Brain microvascular endothelial cell (primary cell): Measurements from ENCODE around the gene CPE.

ENCODE experiments used
- DNase-seq: peaks from one replicate; pipeline ENCODE4 v3.0.0-alpha.2; 2020
- H3K27ac ChIP-seq: fragments of 250-450 bp; sonication (Bioruptor Pico); 2 replicates; pipeline ENCODE4 v1.5.1; 2020; ENCODE audit warnings: mild to moderate bottlenecking, moderate library complexity
- H3K27me3 ChIP-seq: fragments of 250-450 bp; sonication (Bioruptor Pico); replicated peaks from 2 replicates; pipeline ENCODE4 v1.5.1; 2020; ENCODE audit warnings: mild to moderate bottlenecking
- H3K36me3 ChIP-seq: fragments of 250-450 bp; sonication (Bioruptor Pico); replicated peaks from 2 replicates; pipeline ENCODE4 v1.5.1; 2020; ENCODE audit warnings: mild to moderate bottlenecking
- H3K4me3 ChIP-seq: 2 replicates; pipeline ENCODE4 v1.5.1; 2011; ENCODE audit warnings: low read depth, mild to moderate bottlenecking, control low read depth, low read length, moderate library complexity
- in situ Hi-C: cut with HindIII; loops from 2 replicates; pipeline ENCODE4 v1.10.0; 2017; ENCODE audit warnings: low sequenced_read_pairs, low pct_ligation_motif_present
- TF ChIP-seq, protein P1 (sequence below): IDR thresholded peaks from 2 replicates; pipeline ENCODE4 v1.5.1; 2011; ENCODE audit warnings: low read depth, mild to moderate bottlenecking, moderate library complexity, low read length, control low read depth, inconsistent platforms; ENCODE audit errors: missing control alignments

The CPE gene

DNA sequence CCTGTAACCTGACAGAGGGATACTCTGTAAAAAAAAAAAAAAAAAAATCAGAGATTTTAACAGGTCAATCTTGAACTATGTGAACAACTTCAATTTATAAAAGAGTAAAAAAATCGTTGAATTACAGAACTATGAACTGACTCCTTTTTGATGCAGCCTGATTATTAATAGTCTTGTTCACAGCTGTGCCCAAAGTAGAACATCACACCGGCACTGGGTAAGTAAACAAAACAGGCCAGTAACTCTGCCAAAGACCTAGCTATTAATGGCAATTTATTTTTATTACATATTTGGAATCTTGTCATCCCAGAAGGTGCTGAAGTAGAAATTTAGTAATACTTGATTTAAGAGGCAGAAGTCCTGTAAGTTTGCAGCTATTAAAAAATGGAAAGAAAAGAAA lies 31.4 kb downstream of the CPE start:
- no peaks in the 10 kb centered on the region for H3K36me3 ChIP-seq
- no peak for DNase-seq
- TF ChIP-seq, protein P1, sequence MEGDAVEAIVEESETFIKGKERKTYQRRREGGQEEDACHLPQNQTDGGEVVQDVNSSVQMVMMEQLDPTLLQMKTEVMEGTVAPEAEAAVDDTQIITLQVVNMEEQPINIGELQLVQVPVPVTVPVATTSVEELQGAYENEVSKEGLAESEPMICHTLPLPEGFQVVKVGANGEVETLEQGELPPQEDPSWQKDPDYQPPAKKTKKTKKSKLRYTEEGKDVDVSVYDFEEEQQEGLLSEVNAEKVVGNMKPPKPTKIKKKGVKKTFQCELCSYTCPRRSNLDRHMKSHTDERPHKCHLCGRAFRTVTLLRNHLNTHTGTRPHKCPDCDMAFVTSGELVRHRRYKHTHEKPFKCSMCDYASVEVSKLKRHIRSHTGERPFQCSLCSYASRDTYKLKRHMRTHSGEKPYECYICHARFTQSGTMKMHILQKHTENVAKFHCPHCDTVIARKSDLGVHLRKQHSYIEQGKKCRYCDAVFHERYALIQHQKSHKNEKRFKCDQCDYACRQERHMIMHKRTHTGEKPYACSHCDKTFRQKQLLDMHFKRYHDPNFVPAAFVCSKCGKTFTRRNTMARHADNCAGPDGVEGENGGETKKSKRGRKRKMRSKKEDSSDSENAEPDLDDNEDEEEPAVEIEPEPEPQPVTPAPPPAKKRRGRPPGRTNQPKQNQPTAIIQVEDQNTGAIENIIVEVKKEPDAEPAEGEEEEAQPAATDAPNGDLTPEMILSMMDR: no peak
- no peak overlapping the region for H3K4me3 ChIP-seq
- no peaks in the 10 kb centered on the region for H3K27me3 ChIP-seq
- no peak overlapping the region for H3K27ac ChIP-seq
- in situ Hi-C loops: no loop called here

DNA sequence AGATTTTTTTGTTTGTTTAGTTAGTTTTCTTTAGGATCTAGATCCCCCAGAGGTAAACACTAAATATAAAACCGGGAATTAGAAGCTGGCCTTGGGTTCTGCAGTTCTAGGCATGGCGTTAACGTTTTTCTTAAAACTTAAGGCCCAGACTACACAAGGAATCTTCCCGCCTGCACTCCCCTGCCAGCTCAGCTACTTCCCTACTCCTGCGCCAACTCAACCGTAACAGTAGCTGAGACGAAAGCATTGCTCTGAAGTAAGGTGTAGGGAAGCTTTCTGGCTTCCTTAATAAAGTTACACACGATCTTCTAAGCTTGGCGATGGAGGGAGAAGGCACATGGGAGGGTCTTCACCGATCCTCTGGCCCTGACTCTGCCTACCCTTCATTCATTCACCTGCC lies 37.1 kb downstream of the CPE start:
- in situ Hi-C loops: no loop called here
- TF ChIP-seq, protein P1: no peak
- H3K36me3 ChIP-seq: no peaks in the 10 kb centered on the region
- H3K27me3 ChIP-seq: no peaks in the 10 kb centered on the region
- no peak for DNase-seq
- H3K27ac ChIP-seq: no peak overlapping the region
- H3K4me3 ChIP-seq: no peak overlapping the region

DNA sequence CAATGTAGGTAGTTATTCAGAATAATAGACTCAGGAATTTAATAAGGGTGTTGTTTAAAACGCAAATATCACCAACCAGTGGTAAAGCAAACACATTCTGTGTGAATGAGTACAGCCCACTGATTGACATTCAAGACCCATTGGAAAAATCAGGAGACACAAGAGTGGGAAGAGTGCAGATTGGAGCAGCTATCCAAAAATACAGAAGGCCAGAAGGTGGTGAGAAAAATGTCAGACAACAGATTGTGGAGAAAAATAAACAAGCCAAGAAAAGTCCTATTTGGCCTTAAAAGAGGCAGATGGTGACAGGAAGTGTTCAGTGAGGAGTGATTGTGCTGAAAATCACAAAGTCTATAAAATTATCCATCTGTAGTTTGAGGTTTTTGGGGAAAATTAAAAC lies 39.3 kb downstream of the CPE start:
- no peaks in the 10 kb centered on the region for H3K36me3 ChIP-seq
- TF ChIP-seq, protein P1: no peak
- no peak overlapping the region for H3K4me3 ChIP-seq
- H3K27me3 ChIP-seq: no peaks in the 10 kb centered on the region
- in situ Hi-C loops: no loop called here
- H3K27ac ChIP-seq: no peak overlapping the region
- DNase-seq: no peak

DNA sequence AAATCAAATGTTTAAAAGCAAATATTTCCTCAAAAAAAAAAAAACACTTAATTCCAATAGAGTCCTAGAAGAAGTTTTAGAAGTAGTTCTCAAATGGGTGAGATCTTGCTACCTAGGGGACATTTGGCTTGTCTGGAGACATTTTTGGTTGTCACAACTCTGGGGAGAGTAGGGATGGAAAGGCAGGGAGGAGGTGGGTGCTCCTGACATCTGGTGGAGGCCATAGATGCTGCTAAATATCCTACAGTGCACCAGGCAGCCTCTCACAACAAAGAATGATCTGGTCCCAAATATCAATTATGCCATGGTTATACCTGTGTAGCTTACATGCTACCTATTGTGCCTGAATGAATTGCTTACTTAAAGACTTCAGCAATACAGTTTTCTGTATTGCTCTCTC lies 46.8 kb downstream of the CPE start:
- in situ Hi-C loops: no loop called here
- no peaks in the 10 kb centered on the region for H3K36me3 ChIP-seq
- DNase-seq: no peak
- no peaks in the 10 kb centered on the region for H3K27me3 ChIP-seq
- TF ChIP-seq, protein P1: peak; percentile 17
- no peak overlapping the region for H3K27ac ChIP-seq
- no peak overlapping the region for H3K4me3 ChIP-seq

DNA sequence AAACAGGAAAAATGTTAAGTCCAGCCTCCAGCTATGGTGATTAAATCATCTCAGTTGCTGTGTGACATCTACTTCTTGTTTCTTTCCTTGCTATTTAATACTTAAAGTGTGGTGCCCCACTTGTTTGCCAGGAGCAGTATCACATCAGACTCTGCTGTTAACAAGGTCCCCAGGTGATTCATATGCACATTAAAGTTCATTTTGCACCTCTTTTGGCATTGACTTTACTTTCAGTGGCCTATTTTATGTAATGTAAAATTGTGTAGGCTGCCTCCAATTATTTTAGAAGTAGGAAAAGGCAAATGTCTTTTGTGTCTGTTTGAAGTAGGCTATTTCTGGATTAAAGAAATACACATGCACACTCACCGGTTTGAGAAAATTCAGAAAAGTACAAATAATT lies 47.5 kb downstream of the CPE start:
- H3K27ac ChIP-seq: no peak overlapping the region
- no peaks in the 10 kb centered on the region for H3K36me3 ChIP-seq
- H3K27me3 ChIP-seq: no peaks in the 10 kb centered on the region
- TF ChIP-seq, protein P1: no peak
- no peak overlapping the region for H3K4me3 ChIP-seq
- in situ Hi-C loops: no loop called here
- DNase-seq: no peak

DNA sequence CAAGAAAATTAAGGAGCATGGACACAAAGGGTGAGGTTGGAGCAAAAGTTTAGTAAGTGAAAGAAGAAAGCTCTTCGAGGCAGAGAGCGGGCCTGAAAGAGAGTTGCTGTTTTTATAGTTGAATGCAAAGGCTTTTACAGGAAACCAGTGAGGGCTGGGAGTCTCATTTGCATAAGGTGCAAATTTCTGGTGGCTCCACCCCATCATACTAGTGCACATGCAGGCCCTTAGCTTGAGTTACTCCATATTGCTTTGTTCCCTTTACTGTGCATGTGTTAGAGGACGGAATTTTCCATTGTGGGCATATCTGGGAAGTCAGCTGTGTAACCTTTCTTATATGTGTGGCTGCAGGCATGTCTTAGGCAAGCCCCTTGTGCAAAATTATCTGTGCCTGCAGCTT lies 48.0 kb downstream of the CPE start:
- Histone ChIP-seq H3K36me3 (no peaks in the 10 kb centered on the region), H3K27ac (no peak overlapping the region), H3K27me3 (no peaks in the 10 kb centered on the region), H3K4me3 (no peak overlapping the region)
- in situ Hi-C loops: no loop called here
- TF ChIP-seq, protein P1: no peak
- no peak for DNase-seq
